ENCODE results near the gene PRSS50.
A peak's percentile ranks its signal among the peaks of the same experiment; 100 is the strongest.

PRSS50 gene

DNA sequence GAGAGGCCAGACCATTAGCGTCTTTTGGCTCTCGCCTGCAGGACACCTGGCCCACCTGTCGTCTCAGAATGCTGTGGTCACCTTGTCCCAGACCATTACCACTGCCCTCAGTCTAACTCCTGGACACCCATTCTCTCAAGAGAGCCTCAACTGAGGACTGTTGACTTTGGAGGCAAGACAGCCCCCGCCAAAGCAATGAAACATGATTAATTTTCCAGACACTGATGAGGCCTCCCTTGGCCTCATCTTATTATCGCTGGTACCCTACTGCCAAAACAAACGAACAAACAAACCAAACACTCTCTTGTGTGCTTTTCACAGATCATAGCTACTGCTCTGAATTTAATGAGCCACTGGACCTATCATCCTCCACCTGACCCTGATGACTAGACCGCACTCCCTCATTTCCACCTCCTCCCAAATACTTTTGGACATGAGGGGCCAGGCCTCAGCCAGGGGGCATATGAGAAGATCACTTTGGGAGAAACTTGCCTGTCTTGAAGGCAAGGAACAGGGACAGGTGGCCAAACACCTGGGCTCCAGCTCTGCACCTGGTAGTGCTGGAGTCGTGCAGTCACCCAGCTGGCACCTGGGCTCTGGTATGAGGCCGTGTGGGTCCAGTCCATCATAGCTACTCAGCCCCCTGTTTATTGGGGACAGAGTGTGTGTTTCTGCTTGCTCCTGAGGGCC is 51.8 kb downstream of the PRSS50 start:
- DNase-seq, result no peak
- in situ Hi-C loops (cut with MboI; ENCODE audit: low pct_unique_long_range_greater_than_20kb, low sequenced_read_pairs), result no loop called here

DNA sequence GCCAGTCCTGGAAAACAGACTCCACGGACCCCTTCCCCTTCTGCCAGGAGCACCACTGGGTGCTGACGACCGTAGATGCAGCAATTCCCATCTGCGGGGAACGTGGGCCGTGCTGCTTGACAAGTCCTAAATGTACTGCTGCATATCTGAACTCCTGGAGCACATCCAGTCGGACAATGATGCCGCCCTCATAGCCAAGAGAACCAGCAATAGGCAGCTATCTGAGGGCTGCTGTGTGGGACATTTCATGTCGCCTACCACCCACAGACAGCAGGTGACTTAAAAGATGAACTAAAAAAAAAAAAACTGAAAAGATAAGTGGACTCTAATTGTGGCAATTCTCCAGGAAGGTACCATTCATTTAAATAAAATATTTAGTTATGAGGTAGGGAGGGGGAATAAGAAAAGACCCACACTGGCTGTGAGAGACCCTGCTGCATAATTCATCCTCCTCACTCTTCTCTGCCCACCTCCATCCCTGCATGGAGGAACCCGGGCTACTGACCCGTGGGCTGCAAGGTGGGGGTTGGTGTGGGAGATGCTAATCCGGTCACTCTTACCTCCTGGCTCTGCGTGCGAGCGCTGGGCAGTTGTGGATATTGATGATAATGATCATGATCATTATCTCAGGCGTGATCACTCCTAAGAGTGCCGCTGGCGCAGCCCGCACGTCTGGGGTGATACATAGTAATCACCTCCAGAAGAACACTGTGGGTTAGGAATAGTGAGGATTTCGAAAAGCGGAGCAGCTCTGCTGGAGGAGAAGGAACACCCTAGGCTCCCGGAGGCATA is 52.5 kb downstream of the PRSS50 start:
- in situ Hi-C loops (cut with MboI; ENCODE audit: low pct_unique_long_range_greater_than_20kb, low sequenced_read_pairs), result no loop called here
- DNase-seq, result no peak

DNA sequence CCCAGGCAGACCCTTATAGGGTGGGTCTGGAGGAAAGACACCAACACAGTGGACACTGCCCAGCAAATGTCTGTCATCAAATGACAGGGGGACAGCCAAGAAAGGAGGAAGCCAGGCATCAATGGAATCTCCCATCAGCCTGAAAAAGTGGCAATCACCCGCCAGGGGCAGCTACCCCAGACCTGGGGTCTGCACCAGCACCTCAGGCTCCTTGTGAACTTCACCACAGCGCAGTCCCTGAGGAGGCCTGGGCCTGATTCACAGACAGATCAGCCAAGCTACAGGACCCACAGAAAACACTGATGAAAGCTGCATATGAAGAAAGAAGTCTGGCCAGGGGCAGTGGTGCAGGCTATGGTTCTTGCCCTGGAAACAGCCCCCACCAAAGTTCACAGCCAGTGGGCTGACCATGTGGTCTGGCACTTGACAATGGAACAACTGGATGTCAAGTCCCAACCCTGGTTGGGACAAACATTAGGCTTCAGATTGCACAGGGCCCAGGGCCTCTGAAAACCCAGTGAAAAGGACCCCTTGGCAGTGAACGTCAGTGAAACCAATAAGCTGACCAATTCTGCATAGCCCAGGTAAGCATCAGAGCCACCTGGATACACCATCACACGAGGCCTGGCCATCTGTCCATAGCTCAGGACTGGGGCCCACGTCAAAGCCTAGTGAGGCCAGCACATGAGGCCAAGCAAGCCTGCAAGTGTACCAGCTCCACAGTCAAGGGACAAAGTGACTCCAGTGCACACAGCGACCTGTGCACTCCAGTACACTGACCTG is 53.3 kb downstream of the PRSS50 start:
- no peak for DNase-seq
- in situ Hi-C loops (cut with MboI; ENCODE audit: low pct_unique_long_range_greater_than_20kb, low sequenced_read_pairs), result no loop called here

DNA sequence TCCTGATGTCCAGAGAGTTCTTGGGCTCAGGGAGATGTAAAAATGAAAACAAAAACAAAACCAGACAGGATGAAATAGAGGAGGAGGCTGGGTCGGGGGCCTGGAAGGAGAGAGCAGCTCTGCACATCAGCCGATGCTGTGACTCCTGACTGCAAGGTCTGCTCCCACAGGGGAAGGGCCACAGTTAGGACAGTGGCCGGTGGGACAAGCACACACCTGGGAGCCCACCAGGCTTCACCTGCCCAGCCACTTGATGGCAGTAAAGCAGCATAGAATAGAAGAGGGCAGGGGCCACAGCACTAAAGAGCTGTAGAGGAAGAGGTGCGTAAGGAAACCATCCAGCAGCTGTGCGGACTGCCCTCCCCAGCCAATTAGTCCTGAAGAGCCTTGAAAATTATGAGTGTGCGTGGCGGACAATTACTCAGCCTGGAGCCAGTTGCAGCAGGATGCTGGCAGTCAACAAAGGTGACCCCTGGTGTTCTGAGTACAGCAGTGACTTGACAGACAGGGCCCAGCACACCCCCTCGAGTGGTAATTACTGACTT is 54.0 kb downstream of the PRSS50 start:
- DNase-seq, result peak; percentile 51
- in situ Hi-C loops (cut with MboI; ENCODE audit: low pct_unique_long_range_greater_than_20kb, low sequenced_read_pairs), result no loop called here

DNA sequence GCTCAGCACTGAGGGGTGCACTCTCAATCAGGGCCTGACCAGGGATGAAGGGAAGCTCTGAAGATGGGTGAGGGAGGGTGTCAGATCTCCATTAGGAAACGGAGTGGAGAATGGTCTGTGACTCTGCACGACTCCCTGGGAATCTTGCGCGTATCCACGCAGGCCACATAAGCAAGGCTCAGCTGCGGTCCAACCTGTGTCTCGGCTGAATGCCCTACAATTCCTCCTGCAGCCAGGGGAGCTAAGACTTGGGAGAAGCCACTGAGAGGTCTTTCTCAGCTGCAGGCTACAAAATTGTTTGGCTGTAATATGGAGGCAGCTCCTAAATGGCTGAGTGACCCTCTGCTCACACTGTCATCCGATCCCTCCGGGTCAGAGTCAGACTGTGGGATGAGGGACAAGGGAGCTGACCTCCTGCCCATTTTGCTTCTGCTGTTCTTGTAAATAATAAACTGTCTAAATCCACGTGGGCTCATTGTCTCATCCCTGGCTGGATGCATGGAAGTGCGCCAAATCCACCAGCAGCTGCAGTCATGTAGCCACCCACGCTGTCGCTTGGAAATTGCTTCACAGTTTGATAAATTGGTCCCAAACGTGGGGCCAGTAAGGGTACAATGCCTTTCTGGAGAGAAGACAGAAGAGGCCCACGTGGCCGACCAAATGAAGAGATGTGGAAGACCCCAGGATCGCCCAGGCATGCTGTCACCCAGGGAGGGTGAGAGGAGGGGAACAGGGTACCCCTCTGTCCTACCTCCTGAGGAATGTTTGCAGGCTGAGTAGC is 54.7 kb downstream of the PRSS50 start:
- no peak for DNase-seq
- in situ Hi-C loops (cut with MboI; ENCODE audit: low pct_unique_long_range_greater_than_20kb, low sequenced_read_pairs), result no loop called here

Data from KBM-7 (cell line).